Measurements from ENCODE around the gene HPS4. TPM values are rescaled to one million over a fixed set of nuclear protein-coding genes. Genes with fewer than 3 reads are reported as not detected.
"Not testable (repeated sequence)": the region's sequence is repeated elsewhere in the genome, so short reads cannot be mapped to it uniquely, and the experiment has no call there.

The HPS4 gene
- total RNA-seq, 1 donor from 2014 or later: 42.2 TPM

- ATAC-seq: no peak
- intact Hi-C loops (cut with DNase I): no loop called here
- DNase-seq (ENCODE audit: low spot score): no peak
These were observed 52.2 kb downstream of the HPS4 start for GRCh38 chr22:26431261-26431995.

DNA sequence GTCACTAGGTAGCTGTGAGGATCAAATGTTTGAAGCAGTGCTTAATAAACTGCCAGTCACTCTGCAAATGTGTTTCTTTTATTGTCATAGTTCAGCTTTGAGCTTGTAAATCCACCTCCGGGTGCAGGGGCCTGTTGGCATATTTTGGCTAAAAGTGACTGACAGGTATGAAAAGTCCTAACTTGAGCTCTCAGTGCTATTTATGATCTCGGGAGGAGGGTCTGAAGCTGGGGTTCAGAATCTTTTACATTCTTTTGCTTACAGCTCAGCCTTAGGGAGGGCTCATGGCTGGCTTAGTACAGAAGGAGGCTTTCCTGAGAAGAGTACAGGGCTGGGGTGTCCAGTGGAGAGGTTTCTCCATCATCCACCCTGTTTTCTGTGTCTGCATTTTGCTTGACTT is 53.0 kb downstream of the HPS4 start:
- no peak for DNase-seq (ENCODE audit: low spot score)
- no peak for ATAC-seq
- intact Hi-C loops (cut with DNase I): no loop called here

DNA sequence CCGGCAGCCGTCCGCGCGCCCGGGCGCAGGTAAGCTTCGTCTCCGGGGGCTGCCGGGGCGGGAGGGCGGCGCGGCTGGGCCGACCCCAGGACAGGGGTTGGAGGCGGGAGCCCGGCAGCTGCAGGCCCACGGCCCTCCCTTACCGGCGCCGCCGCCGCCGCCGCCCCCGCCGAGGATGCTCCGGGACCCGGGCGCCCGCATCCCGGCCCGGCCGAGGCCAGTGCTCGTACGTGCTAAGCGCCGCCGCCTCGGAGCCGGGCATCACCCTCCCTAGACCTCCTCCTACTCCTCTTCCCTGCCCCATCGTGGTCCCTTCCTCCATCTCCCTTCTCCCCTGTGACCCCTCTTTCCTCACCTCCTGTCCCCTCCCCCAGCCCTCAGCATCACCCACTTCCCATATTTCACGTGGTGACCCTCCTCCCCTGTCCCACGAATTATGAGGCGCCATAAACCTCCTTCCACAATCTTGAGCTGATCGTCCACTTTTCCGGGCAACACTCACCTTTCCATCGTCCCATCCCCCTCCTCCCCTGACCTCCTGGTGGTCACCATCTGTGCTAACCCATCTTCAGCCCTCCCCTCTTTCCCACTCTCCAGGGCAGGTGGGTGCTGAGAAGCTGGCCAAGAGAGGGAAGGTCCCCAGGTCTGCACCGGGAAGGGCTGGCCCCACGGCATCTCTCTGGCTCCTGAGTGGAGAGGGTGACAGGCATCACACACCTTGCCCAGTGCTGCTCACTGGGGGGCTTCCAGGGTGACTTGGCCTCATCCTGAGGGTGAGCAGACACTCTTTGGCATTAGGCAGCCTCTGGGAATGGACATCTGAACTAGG is 53.9 kb downstream of the HPS4 start:
- intact Hi-C loops (cut with DNase I): no loop called here
- DNase-seq (ENCODE audit: low spot score) (no peak), ATAC-seq (peak; percentile 12)

DNA sequence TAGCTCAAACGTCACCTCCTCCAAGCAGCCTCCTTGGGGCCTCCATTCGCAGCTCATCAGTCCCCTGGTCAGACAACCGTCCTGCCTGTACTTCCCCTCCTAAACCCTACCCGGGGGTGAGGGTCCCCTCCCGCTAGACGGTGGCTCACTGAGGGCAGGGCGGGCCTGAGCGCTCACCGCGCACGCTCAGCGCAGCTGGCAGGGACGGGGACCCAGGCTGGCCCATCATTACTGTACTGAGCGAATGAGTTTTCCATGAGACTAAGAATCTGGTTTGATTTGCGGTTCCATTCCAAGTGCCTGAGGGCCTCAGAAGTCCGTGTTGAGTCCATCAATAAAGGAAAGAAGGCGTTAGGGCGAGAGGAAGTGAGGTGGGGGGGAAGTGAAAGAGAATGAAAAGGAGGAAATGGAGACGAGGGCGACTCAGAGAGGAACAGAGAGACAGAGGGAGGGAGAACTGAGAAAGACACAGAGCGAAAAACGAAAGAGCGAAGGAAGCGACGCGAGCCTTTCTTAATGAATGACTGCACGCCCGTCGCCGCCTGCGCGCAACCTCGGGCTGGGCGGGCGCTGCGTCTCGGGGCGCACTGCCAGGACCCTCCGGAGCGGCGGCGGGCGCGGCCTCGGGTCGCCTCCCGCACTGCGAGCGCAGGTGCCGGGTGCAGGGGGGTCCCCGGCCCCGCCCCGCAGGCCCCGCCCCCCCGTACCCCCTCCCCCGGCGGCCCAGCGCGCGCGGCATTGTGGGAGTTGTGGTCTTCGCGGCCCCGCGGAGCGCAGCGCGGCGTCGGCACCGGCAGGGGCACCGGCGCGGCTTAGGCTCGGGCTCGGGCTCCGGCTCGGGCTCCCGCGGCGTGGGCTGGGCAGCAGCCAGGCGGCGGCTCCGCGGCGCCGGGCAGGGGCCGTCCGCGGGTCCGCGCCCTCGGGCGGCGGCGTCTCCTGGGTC is 54.8 kb downstream of the HPS4 start, which contains the start of gene ASPHD2:
TSS of gene ASPHD2 (plus strand) at position 746 of the 943 bp plus-strand sequence. CDS start 4,356 bp downstream, outside the sequence.
- intact Hi-C loops (cut with DNase I): no loop called here
- ATAC-seq: peak; percentile 83
- no peak for DNase-seq (ENCODE audit: low spot score)

GRCh38 chr22:26426924-26427323 is 56.7 kb downstream of the HPS4 start:
- ATAC-seq (no peak), DNase-seq (ENCODE audit: low spot score) (no peak)
- intact Hi-C loops (cut with DNase I): no loop called here

- DNase-seq (ENCODE audit: low spot score) (no peak), ATAC-seq (no peak)
- intact Hi-C loops (cut with DNase I): no loop called here
These were observed 65.0 kb downstream of the HPS4 start for GRCh38 chr22:26418620-26419019.

GRCh38 chr22:26417406-26417805 is 66.2 kb downstream of the HPS4 start:
- DNase-seq (ENCODE audit: low spot score) (no peak), ATAC-seq (no peak)
- intact Hi-C loops (cut with DNase I): no loop called here

DNA sequence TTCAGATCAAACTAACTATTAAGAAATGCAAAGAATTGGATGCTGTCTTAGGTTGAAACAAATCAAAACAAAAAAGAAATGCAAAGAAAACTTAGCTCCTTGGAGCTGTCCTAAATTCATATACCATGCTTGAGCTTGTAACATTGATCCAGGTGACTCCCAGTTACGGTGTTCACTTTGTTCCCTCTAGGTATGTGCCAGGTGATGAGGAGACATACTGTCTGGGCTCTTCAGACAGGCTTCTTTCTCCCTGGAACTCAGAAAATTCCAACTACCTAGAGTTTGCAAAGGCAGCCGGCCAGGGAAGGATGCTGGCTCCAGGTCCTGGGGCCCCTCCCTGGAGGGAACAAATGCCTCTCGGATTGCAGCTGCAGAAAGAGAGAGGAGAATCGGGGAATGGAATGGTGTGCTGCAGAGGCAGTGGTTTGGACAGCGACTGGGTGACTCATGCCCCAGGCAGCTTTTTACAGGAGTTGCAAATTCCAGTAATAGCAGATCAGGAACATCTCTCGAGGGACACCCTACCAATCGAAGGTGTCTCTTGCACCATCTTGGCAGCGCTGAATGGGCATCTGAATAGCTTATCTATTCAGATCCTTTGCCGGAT is 66.8 kb downstream of the HPS4 start:
- intact Hi-C loops (cut with DNase I): no loop called here
- no peak for ATAC-seq

GRCh38 chr22:26416256-26416655 is 67.3 kb downstream of the HPS4 start:
- intact Hi-C loops (cut with DNase I): no loop called here
- DNase-seq (ENCODE audit: low spot score) (no peak), ATAC-seq (no peak)

More for the DNA sequence above, 66.8 kb downstream of the HPS4 start:
- peak; percentile 62 for DNase-seq (ENCODE audit: low spot score)

DNA sequence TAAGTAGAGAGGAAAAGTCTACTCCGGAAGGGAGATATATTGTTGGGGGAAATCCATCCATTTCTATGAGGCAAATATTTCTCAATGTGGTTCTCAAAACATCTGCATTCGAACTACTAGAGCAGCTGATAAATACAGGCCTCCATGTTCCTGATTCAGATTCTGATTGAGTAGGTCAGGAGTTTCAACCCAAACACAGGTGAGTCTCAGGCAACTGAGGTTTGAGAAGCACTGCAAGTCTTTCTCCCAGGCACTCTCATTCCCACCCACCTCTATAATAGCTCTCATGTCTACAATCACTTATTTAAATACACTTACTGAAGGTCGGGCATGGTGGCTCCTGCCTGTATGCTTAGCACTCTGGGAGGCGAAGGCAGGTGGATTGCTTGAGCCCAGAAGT is 69.2 kb downstream of the HPS4 start:
- no peak for DNase-seq (ENCODE audit: low spot score)
- no peak for ATAC-seq
- intact Hi-C loops (cut with DNase I): no loop called here

DNA sequence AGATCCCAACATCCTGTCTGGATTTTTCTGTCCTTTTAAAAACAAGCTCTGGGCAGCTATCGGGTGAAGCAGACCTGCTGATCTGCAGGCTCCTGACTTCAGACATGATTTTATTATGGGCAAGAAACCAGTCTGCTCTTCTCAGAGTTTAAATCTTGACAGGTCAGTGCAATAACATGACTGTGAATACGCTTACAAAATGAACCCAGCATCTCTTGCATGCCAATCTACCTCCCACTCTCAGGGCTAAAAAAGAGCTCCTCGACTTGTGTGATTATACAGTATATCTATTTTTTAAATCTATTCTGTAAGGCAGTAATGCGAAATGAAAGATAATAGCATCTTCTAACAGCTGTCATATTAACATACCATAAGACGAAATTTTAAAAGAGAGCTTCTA is 73.2 kb downstream of the HPS4 start:
- ATAC-seq (no peak), DNase-seq (ENCODE audit: low spot score) (no peak)
- intact Hi-C loops (cut with DNase I): no loop called here

DNA sequence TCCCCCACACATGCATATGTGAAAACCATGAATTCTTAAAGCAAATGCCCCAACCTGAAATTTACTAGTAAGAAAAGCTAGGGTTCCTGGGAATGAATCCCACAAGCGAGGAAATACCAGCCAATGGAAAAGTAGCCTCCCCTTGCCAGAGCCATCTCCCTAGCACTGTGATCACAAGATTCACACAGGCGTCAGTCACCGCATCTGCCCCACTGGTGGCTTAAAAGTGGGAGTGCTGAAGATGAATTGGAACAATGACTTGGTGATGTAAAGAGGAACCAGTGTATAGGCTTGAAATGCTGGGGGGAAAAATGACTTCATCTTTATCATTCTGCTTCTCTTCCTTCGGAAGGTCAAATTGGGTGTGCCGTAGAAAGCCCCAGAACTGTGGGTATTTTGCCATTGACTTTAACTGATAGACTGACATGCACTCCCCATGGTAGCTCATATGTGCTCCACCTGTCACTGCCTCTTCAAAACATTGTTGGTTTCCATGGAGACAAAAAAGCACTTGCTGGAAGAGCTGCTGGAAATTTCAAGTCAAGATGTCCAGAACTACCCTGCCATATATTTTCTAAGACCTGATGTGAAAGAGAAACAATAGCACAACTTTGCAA is 73.8 kb downstream of the HPS4 start:
- intact Hi-C loops (cut with DNase I): no loop called here
- no peak for DNase-seq (ENCODE audit: low spot score)
- ATAC-seq: no peak

GRCh38 chr22:26408562-26409220 is 74.9 kb downstream of the HPS4 start:
- intact Hi-C loops (cut with DNase I); DNase-seq (ENCODE audit: low spot score); ATAC-seq: not testable (repeated sequence)

- ATAC-seq: no peak
- no peak for DNase-seq (ENCODE audit: low spot score)
- intact Hi-C loops (cut with DNase I): no loop called here
These were observed 77.5 kb downstream of the HPS4 start for GRCh38 chr22:26406118-26406517.

DNA sequence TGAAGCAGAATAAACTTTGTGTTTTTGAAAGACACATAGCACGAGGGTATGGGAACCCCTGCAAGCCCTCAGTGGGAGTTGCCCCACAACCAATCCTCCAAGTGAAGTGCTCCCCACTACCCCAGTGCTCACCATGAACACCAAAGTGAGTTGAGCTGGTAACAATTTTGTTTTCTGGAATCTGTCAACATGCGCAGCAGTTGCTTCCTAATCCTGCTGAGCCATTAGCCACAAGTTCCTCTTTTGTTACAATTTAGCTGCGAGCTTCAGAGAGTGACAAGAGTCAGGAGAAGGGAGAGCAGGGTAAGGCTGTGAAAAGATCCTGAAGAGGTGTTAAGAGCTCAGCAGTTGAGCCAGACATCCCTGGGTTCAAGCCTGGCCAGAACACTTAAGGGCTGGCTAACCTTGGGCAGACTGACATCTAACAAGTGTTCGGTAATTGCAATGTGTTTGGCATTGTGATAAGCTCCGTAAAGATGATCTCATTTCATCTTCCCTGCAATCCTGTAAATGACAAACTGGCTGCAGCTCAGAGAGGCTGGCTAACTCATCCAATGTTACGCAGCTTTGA is 78.6 kb downstream of the HPS4 start:
- no peak for ATAC-seq
- intact Hi-C loops (cut with DNase I): no loop called here
- no peak for DNase-seq (ENCODE audit: low spot score)

DNA sequence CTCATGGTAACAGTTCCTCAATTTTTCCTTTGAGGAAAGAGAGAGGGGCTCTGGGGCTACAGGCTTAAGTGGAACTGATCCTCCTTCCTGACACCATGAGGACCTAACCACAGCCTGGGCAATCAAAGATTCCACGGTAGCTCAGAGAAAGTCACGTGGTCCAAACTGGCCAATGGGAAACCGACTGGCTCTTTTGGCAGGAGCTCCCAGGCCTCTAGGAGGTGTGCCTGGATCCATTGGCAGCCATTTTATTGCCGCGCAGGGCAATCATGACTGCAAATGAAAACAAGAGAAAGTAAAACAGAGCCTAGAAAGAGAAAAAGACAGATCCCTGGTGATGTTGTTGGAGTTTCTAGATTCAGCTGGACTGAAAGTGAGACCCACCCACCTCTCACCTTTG is 81.9 kb downstream of the HPS4 start:
- no peak for DNase-seq (ENCODE audit: low spot score)
- ATAC-seq: no peak
- intact Hi-C loops (cut with DNase I): no loop called here
